Measurements from ENCODE around the gene FOXN4. TPM values are rescaled to one million over a fixed set of nuclear protein-coding genes. Genes with fewer than 3 reads are reported as not detected.

The FOXN4 gene
- polyA plus RNA-seq, 1 donor from 2014 or later: 0.14 TPM

DNA sequence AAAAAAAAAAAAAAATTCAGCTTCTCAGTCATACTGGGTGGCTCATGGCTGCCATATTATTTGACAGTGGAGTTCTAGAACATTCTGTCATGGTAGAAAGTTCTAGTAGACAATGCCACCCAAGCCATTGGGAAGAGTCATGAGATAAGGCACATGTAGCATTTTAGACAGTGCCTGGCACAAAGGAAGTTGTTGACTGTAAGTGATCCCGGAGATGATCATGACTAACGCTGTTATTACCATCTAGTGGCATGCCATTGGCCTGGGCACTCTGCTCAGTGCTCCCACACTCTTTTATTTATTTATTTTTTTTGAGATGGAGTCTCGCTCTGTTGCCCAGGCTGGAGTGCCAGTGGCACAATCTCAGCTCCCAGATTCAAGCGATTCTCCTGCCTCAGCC lies 80.4 kb downstream of the FOXN4 start:
- Histone ChIP-seq H3K27me3 (ENCODE audit: insufficient read depth, low read depth, low read length) (no peaks in the 10 kb centered on the region), H3K9me3 (ENCODE audit: low read length) (no peaks in the 10 kb centered on the region), H3K36me3 (ENCODE audit: insufficient read depth, low read length) (no peaks in the 10 kb centered on the region), H3K4me3 (ENCODE audit: low read length) (no peak overlapping the region), H3K79me2 (replicated peaks; ENCODE audit: insufficient read depth, low read length) (no peaks in the 10 kb centered on the region), H3K9ac (ENCODE audit: low read length) (no peak overlapping the region), H2AFZ (ENCODE audit: low read depth, low read length) (no peak overlapping the region), H3K27ac (ENCODE audit: low read length) (no peak overlapping the region), H3K9me2 (ENCODE audit: insufficient read depth, low read length) (no peaks in the 10 kb centered on the region), H3F3A (ENCODE audit: insufficient read depth, low read length, poor library complexity, severe bottlenecking) (no peaks in the 10 kb centered on the region), H3K4me2 (ENCODE audit: low read length) (no peak overlapping the region), H4K20me1 (ENCODE audit: insufficient read depth) (no peaks in the 10 kb centered on the region)
- TF ChIP-seq MXI1 (conservative IDR thresholded peaks at IDR 0.05; ENCODE audit: poor library complexity, severe bottlenecking) (no peak), RAD21 (conservative IDR thresholded peaks at IDR 0.05) (no peak), TAF1 (IDR thresholded peaks at IDR 0.05; ENCODE audit: low read depth) (no peak), POLR2AphosphoS5 (IDR thresholded peaks at IDR 0.05) (no peak), SMC3 (conservative IDR thresholded peaks at IDR 0.05; ENCODE audit: poor library complexity) (no peak), EP300 (conservative IDR thresholded peaks at IDR 0.05; ENCODE audit: poor library complexity, severe bottlenecking) (no peak), EZH2 (IDR thresholded peaks at IDR 0.05; ENCODE audit: borderline replicate concordance, insufficient read depth, low read length, poor library complexity, severe bottlenecking) (no peak), CTCF (IDR thresholded peaks at IDR 0.05; ENCODE audit: poor library complexity, severe bottlenecking) (no peak)
- TF ChIP-seq, protein P1, sequence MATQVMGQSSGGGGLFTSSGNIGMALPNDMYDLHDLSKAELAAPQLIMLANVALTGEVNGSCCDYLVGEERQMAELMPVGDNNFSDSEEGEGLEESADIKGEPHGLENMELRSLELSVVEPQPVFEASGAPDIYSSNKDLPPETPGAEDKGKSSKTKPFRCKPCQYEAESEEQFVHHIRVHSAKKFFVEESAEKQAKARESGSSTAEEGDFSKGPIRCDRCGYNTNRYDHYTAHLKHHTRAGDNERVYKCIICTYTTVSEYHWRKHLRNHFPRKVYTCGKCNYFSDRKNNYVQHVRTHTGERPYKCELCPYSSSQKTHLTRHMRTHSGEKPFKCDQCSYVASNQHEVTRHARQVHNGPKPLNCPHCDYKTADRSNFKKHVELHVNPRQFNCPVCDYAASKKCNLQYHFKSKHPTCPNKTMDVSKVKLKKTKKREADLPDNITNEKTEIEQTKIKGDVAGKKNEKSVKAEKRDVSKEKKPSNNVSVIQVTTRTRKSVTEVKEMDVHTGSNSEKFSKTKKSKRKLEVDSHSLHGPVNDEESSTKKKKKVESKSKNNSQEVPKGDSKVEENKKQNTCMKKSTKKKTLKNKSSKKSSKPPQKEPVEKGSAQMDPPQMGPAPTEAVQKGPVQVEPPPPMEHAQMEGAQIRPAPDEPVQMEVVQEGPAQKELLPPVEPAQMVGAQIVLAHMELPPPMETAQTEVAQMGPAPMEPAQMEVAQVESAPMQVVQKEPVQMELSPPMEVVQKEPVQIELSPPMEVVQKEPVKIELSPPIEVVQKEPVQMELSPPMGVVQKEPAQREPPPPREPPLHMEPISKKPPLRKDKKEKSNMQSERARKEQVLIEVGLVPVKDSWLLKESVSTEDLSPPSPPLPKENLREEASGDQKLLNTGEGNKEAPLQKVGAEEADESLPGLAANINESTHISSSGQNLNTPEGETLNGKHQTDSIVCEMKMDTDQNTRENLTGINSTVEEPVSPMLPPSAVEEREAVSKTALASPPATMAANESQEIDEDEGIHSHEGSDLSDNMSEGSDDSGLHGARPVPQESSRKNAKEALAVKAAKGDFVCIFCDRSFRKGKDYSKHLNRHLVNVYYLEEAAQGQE (IDR thresholded peaks at IDR 0.05; ENCODE audit: borderline replicate concordance): no peak

Other genes with a start within 250 kb of the FOXN4 start
- gene ALKBH2, start 215.8 kb downstream of the FOXN4 start, polyA plus RNA-seq: 44.0 and 51.8 TPM in 2 replicates
- gene UNG, start 211.7 kb downstream of the FOXN4 start, polyA plus RNA-seq: 38.4 and 42.5 TPM in 2 replicates
- 0.22 TPM in 2 replicates for gene ACACB, start 192.7 kb downstream of the FOXN4 start, polyA plus RNA-seq
- 9.2 and 10.6 TPM in 2 replicates for gene MYO1H, start 38.6 kb upstream of the FOXN4 start, polyA plus RNA-seq
- gene KCTD10, start 168.0 kb upstream of the FOXN4 start, polyA plus RNA-seq: 69.4 and 69.9 TPM in 2 replicates
- 21.7 and 22.6 TPM in 2 replicates for gene UBE3B, start 168.3 kb upstream of the FOXN4 start, polyA plus RNA-seq

All from neural cell (in vitro differentiated cells).